HG03571 (cell line): ENCODE measurements around the gene SYTL1.
A peak's percentile ranks its signal among the peaks of the same experiment; 100 is the strongest.

Source experiments
- ATAC-seq: cut with Tn5 transposase; IDR thresholded peaks from one replicate; pipeline ENCODE4 v1.9.1; 2021; ENCODE audit not compliant: unreplicated experiment

The SYTL1 gene

GRCh38 chr1:27318596-27318995 is 23.2 kb upstream of the SYTL1 start:
- ATAC-seq: no peak

- ATAC-seq: peak; percentile 88
Measured at GRCh38 chr1:27321813-27322568, 19.8 kb upstream of the SYTL1 start, which contains the start of gene TMEM222. Gene TMEM222 (plus strand): TSS chr1:27322163. CDS start chr1:27322198, 35 bp downstream.

GRCh38 chr1:27322569-27323240 is 19.1 kb upstream of the SYTL1 start:
- ATAC-seq: no peak

GRCh38 chr1:27325286-27325685 is 16.5 kb upstream of the SYTL1 start:
- no peak for ATAC-seq

GRCh38 chr1:27327964-27328363 is 13.9 kb upstream of the SYTL1 start:
- ATAC-seq: no peak

GRCh38 chr1:27330786-27331185 is 11.0 kb upstream of the SYTL1 start:
- ATAC-seq: no peak

- no peak for ATAC-seq
Measured at GRCh38 chr1:27331426-27331825, 10.4 kb upstream of the SYTL1 start.

- ATAC-seq: no peak
Measured at GRCh38 chr1:27331922-27332321, 9.9 kb upstream of the SYTL1 start.

GRCh38 chr1:27332536-27333281 is 9.1 kb upstream of the SYTL1 start:
- ATAC-seq: no peak

GRCh38 chr1:27333717-27334279 is 8.0 kb upstream of the SYTL1 start:
- no peak for ATAC-seq

- ATAC-seq: no peak
Measured at GRCh38 chr1:27335506-27336422, 6.1 kb upstream of the SYTL1 start.

GRCh38 chr1:27336756-27337155 is 5.1 kb upstream of the SYTL1 start:
- no peak for ATAC-seq

GRCh38 chr1:27338751-27339150 is 3.1 kb upstream of the SYTL1 start:
- ATAC-seq: no peak

GRCh38 chr1:27339213-27339612 is 2.6 kb upstream of the SYTL1 start:
- no peak for ATAC-seq

- no peak for ATAC-seq
Measured at GRCh38 chr1:27342391-27342777, 562 bp downstream of the SYTL1 start.

GRCh38 chr1:27342778-27343638 is 1.2 kb downstream of the SYTL1 start:
- ATAC-seq: no peak

GRCh38 chr1:27343639-27344025 is 1.8 kb downstream of the SYTL1 start:
- ATAC-seq: no peak

GRCh38 chr1:27345272-27345671 is 3.5 kb downstream of the SYTL1 start:
- ATAC-seq: no peak

- ATAC-seq: no peak
Measured at GRCh38 chr1:27346357-27346756, 4.5 kb downstream of the SYTL1 start.
